Right lung (tissue), 5 donors: ENCODE measurements around the gene HRH1. TPM values are rescaled to one million over a fixed set of nuclear protein-coding genes. Genes with fewer than 3 reads are reported as not detected.
"Not testable (repeated sequence)": the region's sequence is repeated elsewhere in the genome, so short reads cannot be mapped to it uniquely, and the experiment has no call there.

Experiments
- DNase-seq, 2 donors: peaks; one replicate each; pipeline ENCODE4 v3.0.0-alpha.2; 2013
- polyA plus RNA-seq, 5 donors: library from polyadenylated mRNA; unstranded; fragments of 120-200 nt; gene quantifications; one replicate each; pipeline versions ENCODE4 v1.2.1 to v1.2.3, GENCODE V29; 2013; ENCODE audit warnings: inconsistent platforms in 1 of 5, low replicate concordance in 1 of 5; ENCODE audit not compliant: insufficient read length in 5 of 5, insufficient read depth in 1 of 5

HRH1 gene
- polyA plus RNA-seq, 5 donors, result 3.5 to 5.9 (median 5.4) TPM

GRCh38 chr3:11168881-11169805, 14.8 kb downstream of the HRH1 start:
- DNase-seq, result no peak

GRCh38 chr3:11170052-11170770, 15.9 kb downstream of the HRH1 start:
- DNase-seq, result no peak

GRCh38 chr3:11172096-11172690, 17.9 kb downstream of the HRH1 start:
- DNase-seq, result no peak

GRCh38 chr3:11173828-11174465, 19.7 kb downstream of the HRH1 start:
- DNase-seq, result no peak

- DNase-seq, result no peak
These were observed 24.1 kb downstream of the HRH1 start for GRCh38 chr3:11178421-11178820.

GRCh38 chr3:11184328-11184969, 30.2 kb downstream of the HRH1 start:
- not testable (repeated sequence) for DNase-seq

- DNase-seq, result no peak
These were observed 30.9 kb downstream of the HRH1 start for GRCh38 chr3:11185144-11185543.

GRCh38 chr3:11185564-11186317, 31.4 kb downstream of the HRH1 start:
- peak in 1 of 2 donors; percentile 36 for DNase-seq

GRCh38 chr3:11186318-11186692, 32.0 kb downstream of the HRH1 start:
- no peak for DNase-seq

- no peak for DNase-seq
These were observed 32.5 kb downstream of the HRH1 start for GRCh38 chr3:11186771-11187191.

- no peak for DNase-seq
These were observed 33.4 kb downstream of the HRH1 start for GRCh38 chr3:11187681-11188080.

- no peak for DNase-seq
These were observed 33.9 kb downstream of the HRH1 start for GRCh38 chr3:11188231-11188630.

GRCh38 chr3:11195201-11195600, 40.9 kb downstream of the HRH1 start:
- peak in 1 of 2 donors; percentile 16 for DNase-seq

GRCh38 chr3:11195721-11196332, 41.5 kb downstream of the HRH1 start:
- peak in 1 of 2 donors; percentile 17 for DNase-seq

- no peak for DNase-seq
These were observed 43.2 kb downstream of the HRH1 start for GRCh38 chr3:11197484-11197883.

- DNase-seq, result no peak
These were observed 43.8 kb downstream of the HRH1 start for GRCh38 chr3:11198070-11198469.

GRCh38 chr3:11198495-11198894, 44.2 kb downstream of the HRH1 start:
- no peak for DNase-seq

- DNase-seq, result no peak
These were observed 45.9 kb downstream of the HRH1 start for GRCh38 chr3:11199902-11200845.
